Chondrocyte (in vitro differentiated cells): ENCODE data around the gene ODAM. TPM values are rescaled to one million over a fixed set of nuclear protein-coding genes. Genes with fewer than 3 reads are reported as not detected.

Experiments used
- DNase-seq: peaks from one replicate; pipeline ENCODE4 v3.0.0; 2021; ENCODE audit warnings: mixed read lengths, low spot score
- H3K27ac Mint-ChIP-seq: one replicate; pipeline ENCODE4 v1.8.0; 2021; ENCODE audit warnings: mild to moderate bottlenecking, moderate library complexity, mixed read lengths; ENCODE audit not compliant: unreplicated experiment
- H3K27me3 Mint-ChIP-seq: 2 replicates; pipeline ENCODE4 v1.8.0; 2021; ENCODE audit warnings: low read depth, mixed read lengths
- H3K36me3 Mint-ChIP-seq: 2 replicates; pipeline ENCODE4 v1.8.0; 2021; ENCODE audit warnings: low read depth, mixed read lengths
- H3K4me1 Mint-ChIP-seq: 2 replicates; pipeline ENCODE4 v1.8.0; 2021; ENCODE audit warnings: low read depth, mild to moderate bottlenecking, mixed read lengths
- H3K4me3 Mint-ChIP-seq: one replicate; pipeline ENCODE4 v1.8.0; 2021; ENCODE audit warnings: mild to moderate bottlenecking, moderate library complexity, mixed read lengths; ENCODE audit not compliant: unreplicated experiment
- H3K9me3 Mint-ChIP-seq: 2 replicates; pipeline ENCODE4 v1.8.0; 2021; ENCODE audit warnings: low read depth, mixed read lengths
- CTCF ChIP-seq: fragments of 200-600 bp; sonication (generic); IDR thresholded peaks from 2 replicates; pipeline ENCODE4 v1.5.0; 2021; ENCODE audit warnings: antibody characterized with exemption, mild to moderate bottlenecking, moderate library complexity
- total RNA-seq: library from RNA; stranded (reverse); gene quantifications from 3 replicates; pipeline ENCODE4 v1.2.1, GENCODE V29; 2021

ODAM gene
- total RNA-seq, 1 donor from 2014 or later = not detected

GRCh38 chr4:70243091-70243490, 47.6 kb downstream of the ODAM start:
- H3K36me3 Mint-ChIP-seq = no peaks in the 10 kb centered on the region
- no peak for DNase-seq
- H3K4me1 Mint-ChIP-seq = no peaks in the 10 kb centered on the region
- H3K9me3 Mint-ChIP-seq = no peaks in the 10 kb centered on the region
- no peaks in the 10 kb centered on the region for H3K27me3 Mint-ChIP-seq
- no peak overlapping the region for H3K27ac Mint-ChIP-seq
- no peak overlapping the region for H3K4me3 Mint-ChIP-seq
- TF ChIP-seq CTCF = no peak

DNA sequence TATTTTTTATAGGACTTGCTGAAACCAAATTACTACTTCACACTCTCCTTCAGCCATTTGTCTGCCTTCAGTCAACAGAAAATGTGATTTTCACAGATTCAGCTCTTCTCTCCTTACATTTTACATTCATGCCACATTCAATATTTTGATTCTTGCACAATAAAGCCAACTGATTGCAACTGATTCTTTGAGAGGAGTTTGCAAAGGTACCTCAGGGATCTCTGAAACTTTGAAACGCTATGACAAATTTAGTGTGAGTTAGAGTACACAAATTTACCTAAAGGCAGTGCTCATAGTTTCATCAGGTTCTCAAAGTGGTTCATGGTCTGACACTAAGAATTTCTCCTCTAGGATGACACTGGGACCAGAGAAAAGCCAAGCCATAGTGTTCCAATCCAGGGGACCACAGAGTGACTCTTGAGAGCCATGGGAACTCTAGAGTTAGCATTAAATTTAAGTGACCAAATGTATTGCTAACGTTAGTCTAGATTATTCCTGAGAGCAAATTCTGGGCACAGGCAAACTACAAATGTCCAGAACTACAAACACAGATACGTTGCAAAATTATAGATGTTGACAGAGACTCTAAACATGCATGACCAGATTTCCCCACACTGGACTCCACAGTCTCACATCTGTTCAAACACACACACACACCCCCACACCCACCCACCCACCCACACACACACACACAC, 55.9 kb downstream of the ODAM start:
- Mint-ChIP-seq H3K27ac (no peak overlapping the region), H3K9me3 (no peaks in the 10 kb centered on the region), H3K36me3 (no peaks in the 10 kb centered on the region), H3K4me1 (no peaks in the 10 kb centered on the region), H3K4me3 (no peak overlapping the region), H3K27me3 (peaks cover 11% of the 10 kb centered on the region)
- no peak for TF ChIP-seq CTCF
- DNase-seq = no peak

DNA sequence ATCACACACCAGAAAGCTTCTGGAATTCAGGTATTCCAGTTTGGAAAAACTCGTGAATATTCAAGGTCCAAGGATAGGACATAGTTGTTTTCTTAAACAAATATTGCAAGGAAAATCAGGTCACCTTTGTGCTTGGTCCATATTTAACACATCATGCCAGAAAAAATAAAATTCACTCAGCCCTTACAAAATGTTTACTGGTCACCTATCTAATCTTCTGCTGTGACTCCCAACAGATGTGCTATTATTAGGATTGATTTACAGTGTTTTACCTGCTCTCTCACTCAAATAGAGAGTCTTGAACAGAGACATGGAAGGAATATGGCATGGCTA, 56.4 kb downstream of the ODAM start:
- H3K4me3 Mint-ChIP-seq = no peak overlapping the region
- no peak for DNase-seq
- no peaks in the 10 kb centered on the region for H3K4me1 Mint-ChIP-seq
- H3K27ac Mint-ChIP-seq = no peak overlapping the region
- no peak for TF ChIP-seq CTCF
- no peaks in the 10 kb centered on the region for H3K9me3 Mint-ChIP-seq
- no peaks in the 10 kb centered on the region for H3K36me3 Mint-ChIP-seq
- H3K27me3 Mint-ChIP-seq = peaks cover 11% of the 10 kb centered on the region

Other genes with a start within 250 kb of the ODAM start
- not detected in 3 replicates for gene CSN2, start 230.0 kb upstream of the ODAM start, total RNA-seq
- gene STATH, start 199.8 kb upstream of the ODAM start, total RNA-seq = not detected in 3 replicates
- gene HTN3, start 167.3 kb upstream of the ODAM start, total RNA-seq = not detected in 3 replicates
- gene HTN1, start 145.3 kb upstream of the ODAM start, total RNA-seq = not detected in 3 replicates
- not detected in 3 replicates for gene PRR27, start 41.5 kb upstream of the ODAM start, total RNA-seq
- gene FDCSP, start 30.4 kb downstream of the ODAM start, total RNA-seq = not detected in 3 replicates
- not detected in 3 replicates for gene CSN3, start 46.9 kb downstream of the ODAM start, total RNA-seq
- gene CABS1, start 139.3 kb downstream of the ODAM start, total RNA-seq = not detected in 3 replicates
- not detected in 3 replicates for gene SMR3A, start 165.0 kb downstream of the ODAM start, total RNA-seq
- gene SMR3B, start 187.4 kb downstream of the ODAM start, total RNA-seq = not detected in 3 replicates
- not detected in 3 replicates for gene OPRPN, start 202.2 kb downstream of the ODAM start, total RNA-seq